Vagina (tissue), 2 donors: ENCODE data around the gene SORCS2. TPM values are rescaled to one million over a fixed set of nuclear protein-coding genes. Genes with fewer than 3 reads are reported as not detected.

Experiments used
- DNase-seq, 2 donors: peaks; one replicate each; pipeline ENCODE4 v3.0.0-alpha.2; 2017; ENCODE audit errors: extremely low spot score in 2 of 2
- H3K27ac ChIP-seq: fragments of 200-600 bp; sonication (generic); one replicate; pipeline ENCODE4 v1.5.1; 2019
- H3K27me3 ChIP-seq: fragments of 200-600 bp; sonication (generic); one replicate; pipeline ENCODE4 v1.5.1; 2019
- H3K36me3 ChIP-seq, 2 donors: fragments of 200-600 bp; sonication (generic); one replicate each; pipeline ENCODE4 v1.5.1; 2017 to 2019
- H3K4me1 ChIP-seq: fragments of 200-600 bp; sonication (generic); one replicate; pipeline ENCODE4 v1.5.1; 2019
- H3K4me3 ChIP-seq, 2 donors: fragments of 200-600 bp; sonication (generic); 1 replicate in 1 of 2; 2 replicates in 1 of 2; pipeline ENCODE4 v1.5.1; 2016 to 2019
- H3K9me3 ChIP-seq: fragments of 200-600 bp; sonication (generic); one replicate; pipeline ENCODE4 v1.5.1; 2019
- CTCF ChIP-seq, 3 experiments: fragments of 450-650 bp in 2 of 3; fragments of 200-600 bp in 1 of 3; sonication (generic) in 1 of 3; IDR thresholded peaks; one replicate each; pipeline ENCODE4 v1.5.1; 2017 to 2019; ENCODE audit warnings: antibody characterized with exemption in 3 of 3, mild to moderate bottlenecking in 2 of 3, moderate library complexity in 2 of 3
- POLR2A ChIP-seq, 2 donors: fragments of 450-650 bp; IDR thresholded peaks; one replicate each; pipeline ENCODE4 v1.6.1; 2017; ENCODE audit warnings: antibody characterized with exemption in 2 of 2, mild to moderate bottlenecking in 2 of 2, moderate library complexity in 2 of 2
- POLR2AphosphoS5 ChIP-seq, 2 donors: sonication (generic); formaldehyde crosslinking; IDR thresholded peaks; one replicate each; pipeline ENCODE4 v1.9.0; 2017; ENCODE audit warnings: antibody characterized with exemption in 2 of 2, mild to moderate bottlenecking in 2 of 2, low read depth in 1 of 2; ENCODE audit not compliant: insufficient read depth in 1 of 2
- intact Hi-C: fragments of 100-400 bp; cut with DNase I; formaldehyde crosslinking; loops from one replicate; pipeline ENCODE4 v1.15.1; 2023
- total RNA-seq: library from RNA; depleted of rRNA; stranded (reverse); fragments of >200 nt; gene quantifications from one replicate; pipeline ENCODE4 v1.2.3, GENCODE V29; 2016

Gene SORCS2
- total RNA-seq, 1 donor from 2014 or later = 5.4 TPM

- intact Hi-C loops = no loop called here
- TF ChIP-seq POLR2A (IDR thresholded peaks at IDR 0.05) = no peak
- TF ChIP-seq POLR2AphosphoS5 (IDR thresholded peaks at IDR 0.05; ENCODE audit: insufficient read depth in 1 of 2, low read depth in 1 of 2) = no peak
- TF ChIP-seq CTCF (IDR thresholded peaks at IDR 0.05) = no peak
Observed at GRCh38 chr4:7300711-7301095, 108.4 kb downstream of the SORCS2 start.

GRCh38 chr4:7301126-7301785, 108.9 kb downstream of the SORCS2 start:
- TF ChIP-seq POLR2AphosphoS5 (IDR thresholded peaks at IDR 0.05; ENCODE audit: insufficient read depth in 1 of 2, low read depth in 1 of 2) = no peak
- TF ChIP-seq POLR2A (IDR thresholded peaks at IDR 0.05) = no peak
- no peak for TF ChIP-seq CTCF (IDR thresholded peaks at IDR 0.05)
- no peaks in the 10 kb centered on the region for H3K36me3 ChIP-seq
- no peaks in the 10 kb centered on the region for H3K4me1 ChIP-seq
- no peak overlapping the region for H3K27ac ChIP-seq
- intact Hi-C loops = no loop called here
- DNase-seq = no peak
- H3K9me3 ChIP-seq = no peaks in the 10 kb centered on the region
- no peaks in the 10 kb centered on the region for H3K27me3 ChIP-seq
- no peak overlapping the region for H3K4me3 ChIP-seq

More at GRCh38 chr4:7300711-7301095, 108.4 kb downstream of the SORCS2 start:
- Histone ChIP-seq H3K4me3 (no peak overlapping the region), H3K27ac (no peak overlapping the region), H3K27me3 (no peaks in the 10 kb centered on the region), H3K4me1 (peaks cover 3% of the 10 kb centered on the region), H3K9me3 (no peaks in the 10 kb centered on the region), H3K36me3 (no peaks in the 10 kb centered on the region)
- DNase-seq = no peak

GRCh38 chr4:7301846-7302630, 109.7 kb downstream of the SORCS2 start:
- no peak for TF ChIP-seq CTCF (IDR thresholded peaks at IDR 0.05)

GRCh38 chr4:7302781-7303404, 110.6 kb downstream of the SORCS2 start:
- Histone ChIP-seq H3K9me3 (no peaks in the 10 kb centered on the region), H3K4me1 (no peaks in the 10 kb centered on the region), H3K27me3 (no peaks in the 10 kb centered on the region), H3K36me3 (no peaks in the 10 kb centered on the region), H3K4me3 (no peak overlapping the region), H3K27ac (no peak overlapping the region)
- intact Hi-C loops = no loop called here
- no peak for TF ChIP-seq POLR2AphosphoS5 (IDR thresholded peaks at IDR 0.05; ENCODE audit: insufficient read depth in 1 of 2, low read depth in 1 of 2)
- TF ChIP-seq POLR2A (IDR thresholded peaks at IDR 0.05) = no peak
- no peak for TF ChIP-seq CTCF (IDR thresholded peaks at IDR 0.05)
- DNase-seq = no peak

More at GRCh38 chr4:7301846-7302630, 109.7 kb downstream of the SORCS2 start:
- Histone ChIP-seq H3K9me3 (no peaks in the 10 kb centered on the region), H3K4me3 (no peak overlapping the region), H3K27ac (no peak overlapping the region), H3K4me1 (no peaks in the 10 kb centered on the region), H3K27me3 (no peaks in the 10 kb centered on the region), H3K36me3 (no peaks in the 10 kb centered on the region)
- DNase-seq = no peak
- intact Hi-C loops = no loop called here
